ENCODE results near the gene TMEM43.

TMEM43 gene

GRCh38 chr3:14157951-14158350 lies 33.1 kb downstream of the TMEM43 start:
- ATAC-seq (ENCODE audit: insufficient read depth, low read depth) = no peak
- H3K27me3 ChIP-seq (ENCODE audit: insufficient read depth, low read length, poor library complexity) = no peaks in the 10 kb centered on the region
- no peak for DNase-seq

GRCh38 chr3:14158370-14158769 lies 33.5 kb downstream of the TMEM43 start:
- no peak overlapping the region for H3K4me2 ChIP-seq (ENCODE audit: insufficient read depth, low read length)
- H4K20me1 ChIP-seq (ENCODE audit: insufficient read depth, low read length) = no peaks in the 10 kb centered on the region
- H2AFZ ChIP-seq (ENCODE audit: low read depth, low read length) = no peak overlapping the region
- no peak overlapping the region for H3K9ac ChIP-seq (ENCODE audit: low read depth, low read length)
- ATAC-seq (ENCODE audit: insufficient read depth, low read depth) (no peak), DNase-seq (no peak)
- H3K79me2 ChIP-seq (ENCODE audit: insufficient read depth, low read length) = no peaks in the 10 kb centered on the region
- no peaks in the 10 kb centered on the region for H3K27me3 ChIP-seq (ENCODE audit: insufficient read depth, low read length, poor library complexity)
- H3K9me3 ChIP-seq (ENCODE audit: insufficient read depth, low read length, severe bottlenecking) = peaks cover 7% of the 10 kb centered on the region
- peaks cover 85% of the 10 kb centered on the region for H3K36me3 ChIP-seq (ENCODE audit: insufficient read depth, low read length)
- TF ChIP-seq EZH2 (IDR thresholded peaks at IDR 0.05; ENCODE audit: borderline replicate concordance, low read depth, low read length, severe bottlenecking) = no peak
- TF ChIP-seq, protein P1, sequence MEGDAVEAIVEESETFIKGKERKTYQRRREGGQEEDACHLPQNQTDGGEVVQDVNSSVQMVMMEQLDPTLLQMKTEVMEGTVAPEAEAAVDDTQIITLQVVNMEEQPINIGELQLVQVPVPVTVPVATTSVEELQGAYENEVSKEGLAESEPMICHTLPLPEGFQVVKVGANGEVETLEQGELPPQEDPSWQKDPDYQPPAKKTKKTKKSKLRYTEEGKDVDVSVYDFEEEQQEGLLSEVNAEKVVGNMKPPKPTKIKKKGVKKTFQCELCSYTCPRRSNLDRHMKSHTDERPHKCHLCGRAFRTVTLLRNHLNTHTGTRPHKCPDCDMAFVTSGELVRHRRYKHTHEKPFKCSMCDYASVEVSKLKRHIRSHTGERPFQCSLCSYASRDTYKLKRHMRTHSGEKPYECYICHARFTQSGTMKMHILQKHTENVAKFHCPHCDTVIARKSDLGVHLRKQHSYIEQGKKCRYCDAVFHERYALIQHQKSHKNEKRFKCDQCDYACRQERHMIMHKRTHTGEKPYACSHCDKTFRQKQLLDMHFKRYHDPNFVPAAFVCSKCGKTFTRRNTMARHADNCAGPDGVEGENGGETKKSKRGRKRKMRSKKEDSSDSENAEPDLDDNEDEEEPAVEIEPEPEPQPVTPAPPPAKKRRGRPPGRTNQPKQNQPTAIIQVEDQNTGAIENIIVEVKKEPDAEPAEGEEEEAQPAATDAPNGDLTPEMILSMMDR (IDR thresholded peaks at IDR 0.05; ENCODE audit: borderline replicate concordance, extremely low read depth, low read length, poor library complexity, severe bottlenecking) = no peak
- no peak overlapping the region for H3K27ac ChIP-seq (ENCODE audit: low read length)
- no peaks in the 10 kb centered on the region for H3K4me1 ChIP-seq (ENCODE audit: insufficient read depth, low read length)
- H3K4me3 ChIP-seq (ENCODE audit: low read depth in 1 of 2, low read length in 2 of 2) = no peak overlapping the region

More at GRCh38 chr3:14157951-14158350, 33.1 kb downstream of the TMEM43 start:
- H3K9me3 ChIP-seq (ENCODE audit: insufficient read depth, low read length, severe bottlenecking) = peaks cover 7% of the 10 kb centered on the region
- TF ChIP-seq, protein P1 (IDR thresholded peaks at IDR 0.05; ENCODE audit: borderline replicate concordance, extremely low read depth, low read length, poor library complexity, severe bottlenecking) = no peak
- no peak for TF ChIP-seq EZH2 (IDR thresholded peaks at IDR 0.05; ENCODE audit: borderline replicate concordance, low read depth, low read length, severe bottlenecking)
- no peak overlapping the region for H3K27ac ChIP-seq (ENCODE audit: low read length)
- H4K20me1 ChIP-seq (ENCODE audit: insufficient read depth, low read length) = no peaks in the 10 kb centered on the region
- no peaks in the 10 kb centered on the region for H3K79me2 ChIP-seq (ENCODE audit: insufficient read depth, low read length)
- no peak overlapping the region for H2AFZ ChIP-seq (ENCODE audit: low read depth, low read length)
- peaks cover 84% of the 10 kb centered on the region for H3K36me3 ChIP-seq (ENCODE audit: insufficient read depth, low read length)
- H3K4me1 ChIP-seq (ENCODE audit: insufficient read depth, low read length) = no peaks in the 10 kb centered on the region
- no peak overlapping the region for H3K4me2 ChIP-seq (ENCODE audit: insufficient read depth, low read length)
- H3K4me3 ChIP-seq (ENCODE audit: low read depth in 1 of 2, low read length in 2 of 2) = no peak overlapping the region
- no peak overlapping the region for H3K9ac ChIP-seq (ENCODE audit: low read depth, low read length)

- Histone ChIP-seq H4K20me1 (ENCODE audit: insufficient read depth, low read length) (no peaks in the 10 kb centered on the region), H3K79me2 (ENCODE audit: insufficient read depth, low read length) (no peaks in the 10 kb centered on the region), H3K36me3 (ENCODE audit: insufficient read depth, low read length) (peaks cover 87% of the 10 kb centered on the region), H3K9ac (ENCODE audit: low read depth, low read length) (no peak overlapping the region), H3K4me3 (ENCODE audit: low read depth in 1 of 2, low read length in 2 of 2) (no peak overlapping the region), H3K27ac (ENCODE audit: low read length) (no peak overlapping the region), H3K27me3 (ENCODE audit: insufficient read depth, low read length, poor library complexity) (no peaks in the 10 kb centered on the region), H3K9me3 (ENCODE audit: insufficient read depth, low read length, severe bottlenecking) (peaks cover 7% of the 10 kb centered on the region), H3K4me1 (ENCODE audit: insufficient read depth, low read length) (no peaks in the 10 kb centered on the region), H2AFZ (ENCODE audit: low read depth, low read length) (no peak overlapping the region), H3K4me2 (ENCODE audit: insufficient read depth, low read length) (no peak overlapping the region)
- ATAC-seq (ENCODE audit: insufficient read depth, low read depth) = no peak
- no peak for TF ChIP-seq EZH2 (IDR thresholded peaks at IDR 0.05; ENCODE audit: borderline replicate concordance, low read depth, low read length, severe bottlenecking)
- TF ChIP-seq, protein P1 (IDR thresholded peaks at IDR 0.05; ENCODE audit: borderline replicate concordance, extremely low read depth, low read length, poor library complexity, severe bottlenecking) = no peak
- no peak for DNase-seq
Measured at GRCh38 chr3:14159426-14159825, 34.6 kb downstream of the TMEM43 start.

GRCh38 chr3:14161282-14161681 lies 36.4 kb downstream of the TMEM43 start:
- H3K79me2 ChIP-seq (ENCODE audit: insufficient read depth, low read length) = no peaks in the 10 kb centered on the region
- DNase-seq = no peak
- H3K27ac ChIP-seq (ENCODE audit: low read length) = no peak overlapping the region
- no peaks in the 10 kb centered on the region for H3K27me3 ChIP-seq (ENCODE audit: insufficient read depth, low read length, poor library complexity)
- no peak overlapping the region for H3K4me3 ChIP-seq (ENCODE audit: low read depth in 1 of 2, low read length in 2 of 2)
- no peak overlapping the region for H3K9ac ChIP-seq (ENCODE audit: low read depth, low read length)
- no peak for ATAC-seq (ENCODE audit: insufficient read depth, low read depth)
- H3K36me3 ChIP-seq (ENCODE audit: insufficient read depth, low read length) = peaks cover 97% of the 10 kb centered on the region
- no peaks in the 10 kb centered on the region for H3K4me1 ChIP-seq (ENCODE audit: insufficient read depth, low read length)
- H2AFZ ChIP-seq (ENCODE audit: low read depth, low read length) = no peak overlapping the region
- H3K4me2 ChIP-seq (ENCODE audit: insufficient read depth, low read length) = no peak overlapping the region
- peaks cover 7% of the 10 kb centered on the region for H3K9me3 ChIP-seq (ENCODE audit: insufficient read depth, low read length, severe bottlenecking)
- no peak for TF ChIP-seq EZH2 (IDR thresholded peaks at IDR 0.05; ENCODE audit: borderline replicate concordance, low read depth, low read length, severe bottlenecking)
- TF ChIP-seq, protein P1 (IDR thresholded peaks at IDR 0.05; ENCODE audit: borderline replicate concordance, extremely low read depth, low read length, poor library complexity, severe bottlenecking) = no peak
- H4K20me1 ChIP-seq (ENCODE audit: insufficient read depth, low read length) = no peaks in the 10 kb centered on the region
